GM19023 (cell line): ENCODE results near the gene RMP24.
"Not testable (repeated sequence)": the region's sequence is repeated elsewhere in the genome, so short reads cannot be mapped to it uniquely, and the experiment has no call there.

Source experiments
- ATAC-seq: cut with Tn5 transposase; IDR thresholded peaks from one replicate; pipeline ENCODE4 v1.9.1; 2021; ENCODE audit warnings: mild to moderate bottlenecking, moderate library complexity; ENCODE audit not compliant: unreplicated experiment

The RMP24 gene

GRCh38 chr18:35967866-35968265 is 4.6 kb upstream of the RMP24 start:
- not testable (repeated sequence) for ATAC-seq

GRCh38 chr18:35968278-35968880 is 4.1 kb upstream of the RMP24 start:
- no peak for ATAC-seq

GRCh38 chr18:35969676-35970075 is 2.8 kb upstream of the RMP24 start:
- no peak for ATAC-seq

- ATAC-seq, result peak; percentile 16
These were observed 750 bp upstream of the RMP24 start for GRCh38 chr18:35971661-35972196.

GRCh38 chr18:35973650-35974049 is 1.2 kb downstream of the RMP24 start:
- no peak for ATAC-seq

GRCh38 chr18:35974181-35974580 is 1.7 kb downstream of the RMP24 start:
- ATAC-seq, result no peak

- no peak for ATAC-seq
These were observed 6.6 kb downstream of the RMP24 start for GRCh38 chr18:35979112-35979511.

GRCh38 chr18:35982409-35983114 is 10.1 kb downstream of the RMP24 start:
- ATAC-seq, result no peak

- no peak for ATAC-seq
These were observed 10.7 kb downstream of the RMP24 start for GRCh38 chr18:35983147-35983546.

- ATAC-seq, result no peak
These were observed 11.3 kb downstream of the RMP24 start for GRCh38 chr18:35983818-35984217.

- ATAC-seq, result no peak
These were observed 19.2 kb downstream of the RMP24 start for GRCh38 chr18:35991696-35992095.

GRCh38 chr18:35993013-35993412 is 20.5 kb downstream of the RMP24 start:
- no peak for ATAC-seq

GRCh38 chr18:35998967-35999366 is 26.5 kb downstream of the RMP24 start:
- no peak for ATAC-seq

GRCh38 chr18:35999925-36000324 is 27.4 kb downstream of the RMP24 start:
- ATAC-seq, result no peak

- no peak for ATAC-seq
These were observed 34.5 kb downstream of the RMP24 start for GRCh38 chr18:36006997-36007396.

GRCh38 chr18:36009214-36009613 is 36.7 kb downstream of the RMP24 start:
- no peak for ATAC-seq

- ATAC-seq, result no peak
These were observed 40.4 kb downstream of the RMP24 start for GRCh38 chr18:36012891-36013290.

GRCh38 chr18:36015629-36016028 is 43.1 kb downstream of the RMP24 start:
- ATAC-seq, result peak; percentile 94

- no peak for ATAC-seq
These were observed 44.8 kb downstream of the RMP24 start for GRCh38 chr18:36017232-36017631.

GRCh38 chr18:36020174-36020711 is 47.8 kb downstream of the RMP24 start:
- ATAC-seq, result no peak

- ATAC-seq, result no peak
These were observed 50.9 kb downstream of the RMP24 start for GRCh38 chr18:36023336-36023735.

- not testable (repeated sequence) for ATAC-seq
These were observed 51.8 kb downstream of the RMP24 start for GRCh38 chr18:36024241-36024640.
